Activated CD4-positive, alpha-beta memory T cell treated with anti-CD3 and anti-CD28 coated beads, Interleukin-2, amount 10 ng/mL, durations not matched to agents 7 days and 5 days (primary cell): ENCODE results near the gene KHSRP. TPM values are rescaled to one million over a fixed set of nuclear protein-coding genes. Genes with fewer than 3 reads are reported as not detected.

Experiments used
- CTCF ChIA-PET: fragments of 350-600 bp; sonication (Branson Sonifier 250); formaldehyde crosslinking; loops from one replicate; lab custom pipeline; 2021; ENCODE audit warnings: antibody characterized with exemption, inconsistent platforms; lab: Charles Lee
- POLR2A ChIA-PET: fragments of 350-600 bp; sonication (Branson Sonifier 250); formaldehyde crosslinking; loops from one replicate; lab custom pipeline; 2021; ENCODE audit warnings: antibody characterized with exemption; lab: Charles Lee
- DNase-seq: peaks from one replicate; pipeline ENCODE4 v3.0.0-alpha.2; 2020
- H3K27ac Mint-ChIP-seq: one replicate; pipeline ENCODE4 v1.8.0; 2021; ENCODE audit warnings: mild to moderate bottlenecking, mixed read lengths
- H3K27me3 Mint-ChIP-seq: one replicate; pipeline ENCODE4 v1.8.0; 2021; ENCODE audit warnings: mixed read lengths
- H3K36me3 Mint-ChIP-seq: one replicate; pipeline ENCODE4 v1.8.0; 2021; ENCODE audit warnings: low read depth, mixed read lengths
- H3K4me1 Mint-ChIP-seq: one replicate; pipeline ENCODE4 v1.8.0; 2021; ENCODE audit warnings: mixed read lengths
- H3K4me3 Mint-ChIP-seq: one replicate; pipeline ENCODE4 v1.8.0; 2021; ENCODE audit warnings: mild to moderate bottlenecking, mixed read lengths
- H3K9me3 Mint-ChIP-seq: one replicate; pipeline ENCODE4 v1.8.0; 2021; ENCODE audit warnings: mixed read lengths
- total RNA-seq, 2 experiments: library from RNA; stranded (reverse); gene quantifications; one replicate each; pipeline ENCODE4 v1.2.3, GENCODE V29; 2021

KHSRP gene, protein sequence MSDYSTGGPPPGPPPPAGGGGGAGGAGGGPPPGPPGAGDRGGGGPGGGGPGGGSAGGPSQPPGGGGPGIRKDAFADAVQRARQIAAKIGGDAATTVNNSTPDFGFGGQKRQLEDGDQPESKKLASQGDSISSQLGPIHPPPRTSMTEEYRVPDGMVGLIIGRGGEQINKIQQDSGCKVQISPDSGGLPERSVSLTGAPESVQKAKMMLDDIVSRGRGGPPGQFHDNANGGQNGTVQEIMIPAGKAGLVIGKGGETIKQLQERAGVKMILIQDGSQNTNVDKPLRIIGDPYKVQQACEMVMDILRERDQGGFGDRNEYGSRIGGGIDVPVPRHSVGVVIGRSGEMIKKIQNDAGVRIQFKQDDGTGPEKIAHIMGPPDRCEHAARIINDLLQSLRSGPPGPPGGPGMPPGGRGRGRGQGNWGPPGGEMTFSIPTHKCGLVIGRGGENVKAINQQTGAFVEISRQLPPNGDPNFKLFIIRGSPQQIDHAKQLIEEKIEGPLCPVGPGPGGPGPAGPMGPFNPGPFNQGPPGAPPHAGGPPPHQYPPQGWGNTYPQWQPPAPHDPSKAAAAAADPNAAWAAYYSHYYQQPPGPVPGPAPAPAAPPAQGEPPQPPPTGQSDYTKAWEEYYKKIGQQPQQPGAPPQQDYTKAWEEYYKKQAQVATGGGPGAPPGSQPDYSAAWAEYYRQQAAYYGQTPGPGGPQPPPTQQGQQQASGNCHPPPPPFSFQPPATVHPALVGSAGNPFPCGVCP
- total RNA-seq, result 100 to 1,000 TPM; 246 to 250 TPM

GRCh38 chr19:6424195-6424938 lies at the start of gene KHSRP:
TSS of gene KHSRP (minus strand) at chr19:6424811. CDS start at chr19:6424701, 110 bp downstream.
- peaks cover 37% of the 10 kb centered on the region for H3K36me3 Mint-ChIP-seq
- peak within 1 kb of the TSS; percentile 88 for H3K4me3 Mint-ChIP-seq
- ChIA-PET POLR2A (interaction anchor here (0.8 to 2.4 kb wide), 17 partner anchors 8 to 733 kb away, joined by 3 to 18 read pairs (median 4); partner anchors contain the start of genes ALKBH7, CLPP, DENND1C and GTF2F1), CTCF (interaction anchor here (0.8 to 1.8 kb wide), 6 partner anchors 14 to 439 kb away, joined by 3 to 6 read pairs (median 4); partner anchors contain the start of gene ALKBH7)
- no peaks in the 10 kb centered on the region for H3K27me3 Mint-ChIP-seq
- no peaks in the 10 kb centered on the region for H3K9me3 Mint-ChIP-seq
- H3K27ac Mint-ChIP-seq, result peak within 1 kb of the TSS; percentile 80
- peaks cover 37% of the 10 kb centered on the region for H3K4me1 Mint-ChIP-seq
- DNase-seq, result no peak

GRCh38 chr19:6473647-6474046 lies 49.0 kb upstream of the KHSRP start:
- Mint-ChIP-seq H3K27ac (no peak overlapping the region), H3K4me1 (no peaks in the 10 kb centered on the region), H3K4me3 (no peak overlapping the region), H3K36me3 (peaks cover 45% of the 10 kb centered on the region), H3K27me3 (no peaks in the 10 kb centered on the region), H3K9me3 (no peaks in the 10 kb centered on the region)
- ChIA-PET CTCF (interaction anchor here (0.6 to 0.7 kb wide), 2 partner anchors 327 to 1098 kb away, joined by 3 read pairs; no protein-coding TSS in a partner anchor), POLR2A (interaction anchor here (0.8 to 2.2 kb wide), 2 partner anchors 8 to 27 kb away, joined by 3 to 11 read pairs; partner anchors contain the start of gene DENND1C)
- DNase-seq, result no peak

- Mint-ChIP-seq H3K9me3 (no peaks in the 10 kb centered on the region), H3K36me3 (peaks cover 52% of the 10 kb centered on the region), H3K27ac (no peak overlapping the region), H3K4me1 (no peaks in the 10 kb centered on the region), H3K4me3 (no peak overlapping the region), H3K27me3 (no peaks in the 10 kb centered on the region)
- POLR2A ChIA-PET, result interaction anchor here (0.8 to 2.2 kb wide), 2 partner anchors 9 to 28 kb away, joined by 3 to 11 read pairs; partner anchors contain the start of gene DENND1C
- CTCF ChIA-PET, result interaction anchor here (0.6 to 2.9 kb wide), 2 partner anchors 8 to 236 kb away, joined by 6 to 8 read pairs; partner anchors contain the start of gene DENND1C
- no peak for DNase-seq
These were observed 48.1 kb upstream of the KHSRP start for GRCh38 chr19:6472713-6473112.

- Mint-ChIP-seq H3K4me3 (no peak overlapping the region), H3K27ac (no peak overlapping the region), H3K27me3 (no peaks in the 10 kb centered on the region), H3K9me3 (no peaks in the 10 kb centered on the region), H3K36me3 (peaks cover 47% of the 10 kb centered on the region), H3K4me1 (no peaks in the 10 kb centered on the region)
- CTCF ChIA-PET, result interaction anchor here (0.5 to 2.9 kb wide), 3 partner anchors 10 to 751 kb away, joined by 3 to 8 read pairs (median 4); partner anchors contain the start of genes DENND1C and LONP1
- POLR2A ChIA-PET, result interaction anchor here (0.8 kb wide), 1 partner anchor 10 kb away, joined by 3 read pairs; the partner anchor contains the start of gene DENND1C
- DNase-seq, result no peak
These were observed 46.5 kb upstream of the KHSRP start for GRCh38 chr19:6471076-6471475.

DNA sequence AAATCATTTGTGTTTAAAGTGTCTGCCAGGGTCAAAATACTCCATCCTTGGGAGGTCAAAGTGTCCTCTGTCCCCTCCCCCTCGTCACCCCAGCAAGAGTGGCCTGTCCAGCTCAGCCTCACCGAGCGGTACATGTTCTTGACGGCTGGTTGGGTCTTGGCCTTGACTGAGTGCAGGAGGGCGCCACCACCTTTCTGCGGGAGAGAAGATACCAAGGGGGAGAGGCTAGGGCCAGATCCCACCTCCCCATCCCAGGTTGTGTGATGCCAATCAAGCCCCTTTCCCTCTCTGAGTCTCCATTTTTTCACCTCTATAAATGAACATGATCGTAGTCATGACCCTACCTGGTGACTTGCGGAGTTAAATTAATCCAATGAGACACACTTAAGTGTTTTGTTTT lies 45.6 kb upstream of the KHSRP start:
- no peak for DNase-seq
- H3K36me3 Mint-ChIP-seq, result peaks cover 43% of the 10 kb centered on the region
- no peaks in the 10 kb centered on the region for H3K9me3 Mint-ChIP-seq
- CTCF ChIA-PET, result interaction anchor here (0.7 kb wide), 1 partner anchor 750 kb away, joined by 4 read pairs; the partner anchor contains the start of gene LONP1
- no peak overlapping the region for H3K27ac Mint-ChIP-seq
- POLR2A ChIA-PET, result interaction anchor here (1.5 kb wide), 1 partner anchor 12 kb away, joined by 7 read pairs; the partner anchor contains the start of gene DENND1C
- H3K4me1 Mint-ChIP-seq, result no peaks in the 10 kb centered on the region
- H3K4me3 Mint-ChIP-seq, result no peak overlapping the region
- H3K27me3 Mint-ChIP-seq, result no peaks in the 10 kb centered on the region

DNA sequence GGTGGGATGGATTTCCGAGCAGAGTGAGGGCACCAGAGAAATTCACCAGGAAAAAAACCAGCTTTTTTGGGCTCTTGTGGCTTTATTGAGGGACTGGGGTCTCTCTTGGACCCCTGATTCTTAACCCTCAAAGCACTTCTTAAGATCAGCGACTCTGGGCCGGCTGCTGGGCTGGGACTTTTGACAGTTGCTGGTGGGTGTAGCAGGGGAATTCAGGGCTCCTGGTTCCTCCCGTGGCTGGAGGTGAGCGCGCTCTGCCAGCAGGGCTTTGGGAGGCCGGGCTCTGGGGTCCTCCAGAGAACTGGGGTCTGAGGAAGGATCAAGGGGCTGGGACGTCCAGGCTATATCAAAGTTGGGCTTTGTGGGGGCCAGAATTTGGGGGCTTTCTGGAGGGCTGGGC lies 42.8 kb upstream of the KHSRP start:
- ChIA-PET POLR2A (interaction anchor here (2.1 kb wide), 1 partner anchor 14 kb away, joined by 17 read pairs; the partner anchor contains the start of gene DENND1C), CTCF (interaction anchor here (0.7 to 1.4 kb wide), 2 partner anchors 9 to 167 kb away, joined by 3 read pairs; no protein-coding TSS in a partner anchor)
- DNase-seq, result no peak
- H3K4me3 Mint-ChIP-seq, result no peak overlapping the region
- no peaks in the 10 kb centered on the region for H3K27me3 Mint-ChIP-seq
- no peak overlapping the region for H3K27ac Mint-ChIP-seq
- H3K4me1 Mint-ChIP-seq, result no peaks in the 10 kb centered on the region
- H3K9me3 Mint-ChIP-seq, result no peaks in the 10 kb centered on the region
- H3K36me3 Mint-ChIP-seq, result peaks cover 34% of the 10 kb centered on the region

- DNase-seq, result no peak
- H3K4me1 Mint-ChIP-seq, result peaks cover 3% of the 10 kb centered on the region
- H3K27ac Mint-ChIP-seq, result no peak overlapping the region
- CTCF ChIA-PET, result interaction anchor here (1.4 kb wide), 1 partner anchor 9 kb away, joined by 3 read pairs; no protein-coding TSS in a partner anchor
- no peak overlapping the region for H3K4me3 Mint-ChIP-seq
- POLR2A ChIA-PET, result interaction anchor here (2.1 kb wide), 1 partner anchor 15 kb away, joined by 17 read pairs; the partner anchor contains the start of gene DENND1C
- no peaks in the 10 kb centered on the region for H3K9me3 Mint-ChIP-seq
- no peaks in the 10 kb centered on the region for H3K27me3 Mint-ChIP-seq
- H3K36me3 Mint-ChIP-seq, result peaks cover 31% of the 10 kb centered on the region
These were observed 42.1 kb upstream of the KHSRP start for GRCh38 chr19:6466526-6467248.

GRCh38 chr19:6465663-6466062 lies 41.1 kb upstream of the KHSRP start:
- no peaks in the 10 kb centered on the region for H3K9me3 Mint-ChIP-seq
- peaks cover 25% of the 10 kb centered on the region for H3K36me3 Mint-ChIP-seq
- no peak for DNase-seq
- H3K27ac Mint-ChIP-seq, result no peak overlapping the region
- H3K27me3 Mint-ChIP-seq, result no peaks in the 10 kb centered on the region
- ChIA-PET CTCF (no interaction called here), POLR2A (interaction anchor here (1.3 kb wide), 1 partner anchor 16 kb away, joined by 5 read pairs; the partner anchor contains the start of gene DENND1C)
- H3K4me1 Mint-ChIP-seq, result peaks cover 3% of the 10 kb centered on the region
- no peak overlapping the region for H3K4me3 Mint-ChIP-seq

DNA sequence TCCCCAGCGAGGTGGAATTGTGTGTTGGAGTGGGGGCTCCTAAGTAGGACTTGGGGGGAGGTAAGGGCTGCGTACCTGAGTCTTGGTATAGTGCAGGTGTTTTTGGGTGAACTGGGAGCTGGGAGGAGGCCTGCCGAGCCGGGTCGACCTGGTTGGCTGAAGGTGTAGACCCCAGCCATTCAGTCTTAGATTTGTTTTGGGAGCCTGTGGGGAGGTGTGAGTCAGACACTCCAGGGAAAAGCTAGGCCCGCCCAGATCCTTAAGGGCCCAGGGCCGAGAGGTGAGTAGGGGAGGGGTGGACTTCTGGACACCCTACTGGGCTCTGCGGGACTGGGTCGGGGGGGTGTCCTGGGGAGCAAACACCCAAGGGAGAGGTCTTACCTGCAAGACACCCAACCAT lies 40.4 kb upstream of the KHSRP start:
- CTCF ChIA-PET, result no interaction called here

GRCh38 chr19:6464070-6464873 lies 39.7 kb upstream of the KHSRP start, which contains the start of gene CRB3:
TSS of gene CRB3 (plus strand) at chr19:6464271. CDS start at chr19:6464702, 431 bp downstream.
- CTCF ChIA-PET, result interaction anchor here (1.1 kb wide), 1 partner anchor 17 kb away, joined by 3 read pairs; the partner anchor contains the start of gene DENND1C
- peaks cover 15% of the 10 kb centered on the region for H3K36me3 Mint-ChIP-seq
- H3K4me1 Mint-ChIP-seq, result peaks cover 9% of the 10 kb centered on the region
- no peaks in the 10 kb centered on the region for H3K9me3 Mint-ChIP-seq
- no peak within 1 kb of the TSS for H3K4me3 Mint-ChIP-seq
- H3K27ac Mint-ChIP-seq, result no peak within 1 kb of the TSS
- POLR2A ChIA-PET, result interaction anchor here (1.3 kb wide), 1 partner anchor 17 kb away, joined by 5 read pairs; the partner anchor contains the start of gene DENND1C
- peak; percentile 21 for DNase-seq
- H3K27me3 Mint-ChIP-seq, result no peaks in the 10 kb centered on the region

More for the DNA sequence above, 40.4 kb upstream of the KHSRP start:
- Mint-ChIP-seq H3K4me1 (peaks cover 7% of the 10 kb centered on the region), H3K9me3 (no peaks in the 10 kb centered on the region), H3K27ac (no peak overlapping the region), H3K36me3 (peaks cover 19% of the 10 kb centered on the region), H3K4me3 (no peak overlapping the region), H3K27me3 (no peaks in the 10 kb centered on the region)
- no peak for DNase-seq
- POLR2A ChIA-PET, result interaction anchor here (1.3 kb wide), 1 partner anchor 16 kb away, joined by 5 read pairs; the partner anchor contains the start of gene DENND1C
